Activated CD8-positive, alpha-beta T cell treated with anti-CD3 and anti-CD28 coated beads for 36 hours (primary cell): ENCODE measurements around the gene HFE. TPM values are rescaled to one million over a fixed set of nuclear protein-coding genes. Genes with fewer than 3 reads are reported as not detected.
"Not testable (repeated sequence)": the region's sequence is repeated elsewhere in the genome, so short reads cannot be mapped to it uniquely, and the experiment has no call there.

ENCODE experiments used
- ATAC-seq: fragments of 200-7000 bp; cut with Tn5 transposase; one replicate; pipeline ENCODE4 v1.10.0; 2021; ENCODE audit warnings: mild to moderate bottlenecking, moderate library complexity
- CTCF ChIA-PET: fragments of 350-600 bp; sonication (Branson Sonifier 250); formaldehyde crosslinking; loops from one replicate; lab custom pipeline; 2021; ENCODE audit warnings: antibody characterized with exemption; lab: Charles Lee
- POLR2A ChIA-PET: fragments of 350-600 bp; sonication (Branson Sonifier 250); formaldehyde crosslinking; loops from one replicate; lab custom pipeline; 2021; ENCODE audit warnings: antibody characterized with exemption; lab: Charles Lee
- DNase-seq: peaks from one replicate; pipeline ENCODE4 v3.0.0-alpha.2; 2020
- H3K27ac Mint-ChIP-seq: one replicate; pipeline ENCODE4 v1.8.0; 2021; ENCODE audit warnings: mild to moderate bottlenecking, mixed read lengths
- H3K27me3 Mint-ChIP-seq: one replicate; pipeline ENCODE4 v1.8.0; 2021; ENCODE audit warnings: mixed read lengths
- H3K36me3 Mint-ChIP-seq: one replicate; pipeline ENCODE4 v1.8.0; 2021; ENCODE audit warnings: low read depth, mixed read lengths
- H3K4me1 Mint-ChIP-seq: one replicate; pipeline ENCODE4 v1.8.0; 2021; ENCODE audit warnings: low read depth, mixed read lengths
- H3K4me3 Mint-ChIP-seq: one replicate; pipeline ENCODE4 v1.8.0; 2021; ENCODE audit warnings: mild to moderate bottlenecking, moderate library complexity, mixed read lengths
- H3K9me3 Mint-ChIP-seq: one replicate; pipeline ENCODE4 v1.8.0; 2021; ENCODE audit warnings: mixed read lengths
- CTCF ChIP-seq: fragments of 200-600 bp; IDR thresholded peaks from one replicate; pipeline ENCODE4 v1.8.0; 2022; ENCODE audit warnings: antibody characterized with exemption, mild to moderate bottlenecking
- intact Hi-C: fragments of 100-400 bp; cut with micrococcal nuclease; formaldehyde crosslinking; loops from one replicate; pipeline ENCODE4 v1.10.0; 2022
- total RNA-seq, 2 experiments: library from RNA; stranded (reverse); gene quantifications; one replicate each; pipeline ENCODE4 v1.2.3, GENCODE V29; 2021

Gene HFE
- total RNA-seq, 2 experiments from 2014 or later, result 0.25 to 0.56 TPM

GRCh38 chr6:26109772-26110171 is 22.5 kb downstream of the HFE start:
- peaks cover 4% of the 10 kb centered on the region for H3K27me3 Mint-ChIP-seq
- POLR2A ChIA-PET, result interaction anchor here (4.0 to 7.7 kb wide), 3 partner anchors 14 to 65 kb away, joined by 36 to 104 read pairs (median 65); a partner anchor contains a TSS

GRCh38 chr6:26113570-26113969 is 26.3 kb downstream of the HFE start:
- intact Hi-C loops, result no loop called here
- H3K27me3 Mint-ChIP-seq, result peaks cover 4% of the 10 kb centered on the region
- no peak overlapping the region for H3K4me3 Mint-ChIP-seq
- DNase-seq, result no peak
- no peaks in the 10 kb centered on the region for H3K36me3 Mint-ChIP-seq
- CTCF ChIA-PET, result no interaction called here
- no peaks in the 10 kb centered on the region for H3K9me3 Mint-ChIP-seq
- peaks cover 10% of the 10 kb centered on the region for H3K4me1 Mint-ChIP-seq
- ATAC-seq, result no peak
- no peak for TF ChIP-seq CTCF
- H3K27ac Mint-ChIP-seq, result no peak overlapping the region
- POLR2A ChIA-PET, result interaction anchor here (0.6 to 5.3 kb wide), 6 partner anchors 10 to 58 kb away, joined by 3 to 39 read pairs (median 4); a partner anchor contains a TSS

More at GRCh38 chr6:26109772-26110171, 22.5 kb downstream of the HFE start:
- Mint-ChIP-seq H3K4me1 (no peaks in the 10 kb centered on the region), H3K27ac (no peak overlapping the region), H3K9me3 (no peaks in the 10 kb centered on the region), H3K4me3 (no peak overlapping the region), H3K36me3 (no peaks in the 10 kb centered on the region)
- TF ChIP-seq CTCF, result no peak
- intact Hi-C loops, result no loop called here
- no peak for ATAC-seq
- no peak for DNase-seq
- CTCF ChIA-PET, result interaction anchor here (3.5 kb wide), 1 partner anchor 13 kb away, joined by 14 read pairs; no protein-coding TSS in a partner anchor

GRCh38 chr6:26115226-26115625 is 28.0 kb downstream of the HFE start:
- peaks cover 4% of the 10 kb centered on the region for H3K27me3 Mint-ChIP-seq

GRCh38 chr6:26116267-26116666 is 29.0 kb downstream of the HFE start:
- ATAC-seq (no peak), DNase-seq (no peak)
- Mint-ChIP-seq H3K9me3 (no peaks in the 10 kb centered on the region), H3K27me3 (peaks cover 4% of the 10 kb centered on the region), H3K4me3 (no peak overlapping the region), H3K27ac (no peak overlapping the region), H3K36me3 (no peaks in the 10 kb centered on the region), H3K4me1 (peaks cover 14% of the 10 kb centered on the region)
- POLR2A ChIA-PET, result interaction anchor here (0.9 to 5.3 kb wide), 5 partner anchors 8 to 72 kb away, joined by 3 to 39 read pairs (median 20); a partner anchor contains a TSS
- TF ChIP-seq CTCF, result no peak
- intact Hi-C loops, result no loop called here
- CTCF ChIA-PET, result interaction anchor here (1.3 to 1.7 kb wide), 2 partner anchors 12 to 19 kb away, joined by 4 to 5 read pairs; a partner anchor contains a TSS

More at GRCh38 chr6:26115226-26115625, 28.0 kb downstream of the HFE start:
- Mint-ChIP-seq H3K4me1 (peaks cover 10% of the 10 kb centered on the region), H3K4me3 (no peak overlapping the region), H3K9me3 (no peaks in the 10 kb centered on the region), H3K27ac (no peak overlapping the region), H3K36me3 (no peaks in the 10 kb centered on the region)
- ChIA-PET CTCF (interaction anchor here (1.0 to 1.3 kb wide), 2 partner anchors 11 to 50 kb away, joined by 3 to 4 read pairs; a partner anchor contains a TSS), POLR2A (interaction anchor here (1.3 to 5.3 kb wide), 4 partner anchors 9 to 210 kb away, joined by 3 to 39 read pairs (median 30); a partner anchor contains a TSS)
- TF ChIP-seq CTCF, result no peak
- no peak for ATAC-seq
- no peak for DNase-seq
- intact Hi-C loops, result no loop called here

DNA sequence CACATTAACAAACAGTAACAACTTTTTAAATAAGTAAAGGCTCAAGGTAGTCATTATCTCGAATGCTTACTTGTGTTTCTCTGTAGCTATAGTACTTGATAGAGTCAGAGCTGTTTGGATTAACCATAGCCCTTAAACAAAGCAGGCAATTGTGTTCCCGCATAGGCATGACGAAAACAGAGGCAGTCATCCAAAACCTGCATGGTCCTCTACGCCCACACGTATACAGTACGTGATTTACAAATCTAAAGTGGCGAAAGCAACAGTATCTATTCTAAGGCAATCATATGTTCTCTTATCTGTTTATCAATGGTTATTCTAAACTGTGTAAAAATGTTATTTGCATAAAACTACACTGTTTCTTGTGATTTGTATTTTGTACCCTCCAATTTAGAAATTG is 31.8 kb downstream of the HFE start:
- Mint-ChIP-seq H3K4me3 (no peak overlapping the region), H3K27ac (no peak overlapping the region), H3K4me1 (peaks cover 21% of the 10 kb centered on the region), H3K27me3 (no peaks in the 10 kb centered on the region), H3K9me3 (no peaks in the 10 kb centered on the region), H3K36me3 (peaks cover 3% of the 10 kb centered on the region)
- no peak for ATAC-seq
- no peak for DNase-seq
- ChIA-PET POLR2A (interaction anchor here (0.8 to 3.2 kb wide), 6 partner anchors 12 to 86 kb away, joined by 3 to 23 read pairs (median 4); a partner anchor contains a TSS), CTCF (no interaction called here)
- intact Hi-C loops, result no loop called here
- TF ChIP-seq CTCF, result no peak

DNA sequence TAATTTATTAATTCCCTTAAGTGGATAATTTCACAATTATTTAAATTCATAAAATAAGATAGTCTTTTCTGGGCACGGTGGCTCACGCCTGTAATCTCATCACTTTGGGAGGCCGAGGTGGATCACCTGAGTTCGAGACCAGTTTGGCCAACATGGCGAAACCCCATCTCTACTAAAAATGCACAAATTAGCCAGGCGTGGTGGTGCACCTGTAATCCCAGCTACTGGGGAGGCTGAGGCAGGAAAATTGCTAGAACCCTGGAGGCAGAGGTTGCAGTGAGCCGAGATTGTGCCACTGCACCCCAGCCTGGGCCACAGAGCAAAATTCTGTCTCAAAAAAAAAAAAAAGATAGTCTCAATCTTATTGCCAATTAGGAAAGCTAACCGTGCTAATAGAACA is 32.9 kb downstream of the HFE start:
- H3K4me3 Mint-ChIP-seq, H3K9me3 Mint-ChIP-seq, DNase-seq, H3K27me3 Mint-ChIP-seq, ATAC-seq, H3K27ac Mint-ChIP-seq: not testable (repeated sequence)
- ChIA-PET POLR2A (interaction anchor here (0.7 to 3.2 kb wide), 7 partner anchors 8 to 94 kb away, joined by 3 to 23 read pairs (median 5); a partner anchor contains a TSS), CTCF (interaction anchor here (0.7 to 1.6 kb wide), 3 partner anchors 15 to 54 kb away, joined by 3 to 6 read pairs (median 5); no protein-coding TSS in a partner anchor)
- intact Hi-C loops, result loop anchor here (10.0 kb wide), 1 partner anchor 75 kb away; a partner anchor contains a TSS
- H3K36me3 Mint-ChIP-seq, result peaks cover 12% of the 10 kb centered on the region
- H3K4me1 Mint-ChIP-seq, result peaks cover 18% of the 10 kb centered on the region
